ENCODE measurements around the gene ARSD.
"Not testable (repeated sequence)": the region's sequence is repeated elsewhere in the genome, so short reads cannot be mapped to it uniquely, and the experiment has no call there.

The ARSD gene

DNA sequence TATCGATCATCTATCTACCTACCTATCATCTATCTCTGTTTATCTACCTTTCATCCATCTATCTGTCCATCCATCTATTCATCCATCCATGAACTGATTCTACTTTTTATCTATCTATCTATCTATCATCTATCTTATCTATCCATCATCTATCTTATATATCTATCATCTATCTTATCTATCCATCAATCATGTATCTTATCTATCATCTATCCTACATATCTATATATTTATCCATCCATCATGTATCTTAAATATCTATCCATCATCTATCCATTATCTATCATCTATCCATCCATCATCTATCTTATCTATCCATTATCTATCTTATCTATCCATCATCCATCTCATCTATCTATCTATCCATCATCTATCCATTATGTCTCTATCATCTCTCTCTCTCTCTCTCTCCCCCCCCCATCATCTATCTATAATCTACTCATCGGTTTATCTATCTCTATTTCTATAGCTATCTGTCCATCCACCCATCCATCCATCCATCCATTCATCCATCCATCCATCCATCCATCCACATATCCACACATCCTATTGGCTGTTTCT lies 20.9 kb downstream of the ARSD start:
- Histone ChIP-seq H3K4me1 (ENCODE audit: control insufficient read depth, insufficient read depth, low read length) (peaks cover 11% of the 10 kb centered on the region), H3K9me3 (ENCODE audit: control insufficient read depth, insufficient read depth, low read depth, low read length) (peaks cover 16% of the 10 kb centered on the region), H3K36me3 (ENCODE audit: control insufficient read depth, insufficient read depth, low read length) (peaks cover 4% of the 10 kb centered on the region; the same call in 1 of the 2 replicates), H3K9ac (ENCODE audit: low read length) (no peak overlapping the region), H3K4me3 (ENCODE audit: low read depth, low read length) (no peak overlapping the region), H3K27me3 (ENCODE audit: control insufficient read depth, insufficient read depth, low read length) (no peaks in the 10 kb centered on the region; the same call in 1 of the 2 replicates), H3K27ac (ENCODE audit: low read depth, low read length) (no peak overlapping the region)

DNA sequence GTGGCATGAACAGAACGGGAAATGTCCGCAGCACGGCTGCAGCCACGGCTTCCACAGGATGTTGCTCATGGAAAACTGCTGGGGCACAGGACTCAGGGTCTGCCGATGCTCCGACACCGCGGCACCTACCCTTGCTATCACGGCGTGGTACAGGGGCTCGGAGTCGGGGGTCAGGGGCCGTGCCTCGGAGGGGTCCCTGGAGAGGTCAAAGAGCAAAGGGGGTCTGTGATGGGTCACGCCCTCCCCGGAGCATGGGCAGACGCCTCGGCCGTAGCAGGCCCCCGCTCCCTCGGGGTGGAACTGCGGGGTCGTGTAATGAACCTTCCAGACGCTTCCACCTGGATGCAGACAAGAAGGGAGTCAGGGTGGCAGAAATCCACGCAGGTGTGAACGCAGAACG lies 21.8 kb downstream of the ARSD start:
- Histone ChIP-seq H3K4me3 (ENCODE audit: low read depth, low read length) (no peak overlapping the region), H3K9me3 (ENCODE audit: control insufficient read depth, insufficient read depth, low read depth, low read length) (peaks cover 25% of the 10 kb centered on the region), H3K9ac (ENCODE audit: low read length) (no peak overlapping the region), H3K27ac (ENCODE audit: low read depth, low read length) (no peak overlapping the region), H3K4me1 (ENCODE audit: control insufficient read depth, insufficient read depth, low read length) (peaks cover 2% of the 10 kb centered on the region; the same call in 1 of the 2 replicates), H3K36me3 (ENCODE audit: control insufficient read depth, insufficient read depth, low read length) (peaks cover 6% of the 10 kb centered on the region; the same call in 1 of the 2 replicates), H3K27me3 (ENCODE audit: control insufficient read depth, insufficient read depth, low read length) (no peaks in the 10 kb centered on the region; the same call in 1 of the 2 replicates)

DNA sequence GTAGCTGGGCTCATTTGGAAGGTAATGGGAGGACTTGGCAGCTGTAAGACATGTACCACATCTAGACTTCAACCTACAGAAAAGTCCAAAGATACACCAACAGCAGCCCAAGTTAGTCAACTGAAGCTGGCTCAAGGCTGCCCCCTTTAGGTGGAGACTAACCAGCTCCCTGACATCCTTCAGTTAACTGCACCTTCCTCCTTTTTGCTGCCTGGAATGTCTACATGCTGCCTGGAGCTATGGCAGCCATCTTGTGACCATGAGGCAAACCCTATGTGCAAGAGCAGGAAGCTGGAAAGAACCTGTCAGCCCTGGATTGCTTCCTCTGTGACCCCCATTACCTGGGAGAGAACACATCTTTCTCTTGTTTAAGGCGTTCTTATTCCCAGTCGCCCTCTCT lies 25.8 kb downstream of the ARSD start:
- Histone ChIP-seq H3K27ac (ENCODE audit: low read depth, low read length) (no peak overlapping the region), H3K36me3 (ENCODE audit: control insufficient read depth, insufficient read depth, low read length) (peaks cover 10% of the 10 kb centered on the region; the same call in 1 of the 2 replicates), H3K9me3 (ENCODE audit: control insufficient read depth, insufficient read depth, low read depth, low read length) (peaks cover 30% of the 10 kb centered on the region), H3K9ac (ENCODE audit: low read length) (no peak overlapping the region), H3K4me1 (ENCODE audit: control insufficient read depth, insufficient read depth, low read length) (peaks cover 8% of the 10 kb centered on the region), H3K27me3 (ENCODE audit: control insufficient read depth, insufficient read depth, low read length) (no peaks in the 10 kb centered on the region; the same call in 1 of the 2 replicates), H3K4me3 (ENCODE audit: low read depth, low read length) (no peak overlapping the region)

DNA sequence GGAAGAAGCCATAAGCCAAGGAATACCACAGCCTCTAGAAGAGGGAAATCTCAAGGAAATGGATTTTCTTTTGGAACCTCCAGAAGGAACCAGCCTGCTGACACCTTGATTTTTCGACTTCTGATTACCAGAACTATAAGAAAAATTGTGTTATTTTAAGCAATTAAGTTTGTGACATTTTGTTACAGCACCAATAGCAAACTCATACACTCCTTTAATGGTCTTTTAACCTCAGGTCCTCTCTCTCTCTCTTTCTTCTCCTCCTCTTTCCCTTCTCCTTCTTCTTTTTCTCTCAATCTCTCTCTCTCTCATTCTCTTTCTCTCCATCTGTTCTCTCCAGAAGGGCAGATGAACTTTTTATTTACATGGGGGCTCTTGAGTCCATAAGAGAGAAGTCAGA lies 26.3 kb downstream of the ARSD start:
- Histone ChIP-seq H3K9me3 (ENCODE audit: control insufficient read depth, insufficient read depth, low read depth, low read length) (peaks cover 30% of the 10 kb centered on the region), H3K4me3 (ENCODE audit: low read depth, low read length) (no peak overlapping the region), H3K36me3 (ENCODE audit: control insufficient read depth, insufficient read depth, low read length) (peaks cover 10% of the 10 kb centered on the region; the same call in 1 of the 2 replicates), H3K27me3 (ENCODE audit: control insufficient read depth, insufficient read depth, low read length) (no peaks in the 10 kb centered on the region; the same call in 1 of the 2 replicates), H3K4me1 (ENCODE audit: control insufficient read depth, insufficient read depth, low read length) (peaks cover 13% of the 10 kb centered on the region), H3K27ac (ENCODE audit: low read depth, low read length) (no peak overlapping the region), H3K9ac (ENCODE audit: low read length) (no peak overlapping the region)

DNA sequence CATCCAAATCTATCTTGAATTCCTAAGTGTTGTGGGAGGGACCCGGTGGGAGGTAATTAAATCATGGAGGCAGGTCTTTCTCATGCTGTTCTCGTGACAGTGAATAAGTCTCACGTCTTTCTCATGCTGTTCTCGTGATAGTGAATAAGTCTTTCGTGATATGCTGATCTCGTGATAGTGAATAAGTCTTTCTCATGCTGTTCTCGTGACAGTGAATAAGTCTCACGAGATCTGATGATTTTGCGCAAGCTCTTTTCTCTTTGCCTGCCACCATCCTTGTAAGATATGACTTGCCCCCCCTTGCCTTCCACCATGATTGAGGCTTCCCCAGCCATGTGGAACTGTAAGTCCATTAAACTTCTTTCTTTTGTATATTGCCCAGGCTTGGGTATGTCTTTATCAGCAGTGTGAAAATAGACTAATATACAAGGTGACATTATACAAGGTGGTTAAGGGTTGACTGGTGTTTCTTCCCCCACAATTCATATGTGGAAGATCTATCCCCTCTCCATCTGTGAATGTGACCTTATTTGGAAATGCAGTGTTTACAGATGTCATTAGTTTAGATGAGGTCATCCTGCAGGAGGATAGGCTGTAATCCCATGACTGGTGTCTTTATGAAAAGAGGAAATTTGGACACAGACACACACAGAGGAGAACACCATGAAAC lies 27.6 kb downstream of the ARSD start:
- Histone ChIP-seq H3K9me3 (ENCODE audit: control insufficient read depth, insufficient read depth, low read depth, low read length) (peaks cover 30% of the 10 kb centered on the region), H3K36me3 (ENCODE audit: control insufficient read depth, insufficient read depth, low read length) (peaks cover 10% of the 10 kb centered on the region; the same call in 1 of the 2 replicates), H3K4me1 (ENCODE audit: control insufficient read depth, insufficient read depth, low read length) (peaks cover 20% of the 10 kb centered on the region), H3K4me3 (ENCODE audit: low read depth, low read length) (no peak overlapping the region), H3K27me3 (ENCODE audit: control insufficient read depth, insufficient read depth, low read length) (no peaks in the 10 kb centered on the region), H3K27ac (ENCODE audit: low read depth, low read length) (no peak overlapping the region), H3K9ac (ENCODE audit: low read length) (no peak overlapping the region)

DNA sequence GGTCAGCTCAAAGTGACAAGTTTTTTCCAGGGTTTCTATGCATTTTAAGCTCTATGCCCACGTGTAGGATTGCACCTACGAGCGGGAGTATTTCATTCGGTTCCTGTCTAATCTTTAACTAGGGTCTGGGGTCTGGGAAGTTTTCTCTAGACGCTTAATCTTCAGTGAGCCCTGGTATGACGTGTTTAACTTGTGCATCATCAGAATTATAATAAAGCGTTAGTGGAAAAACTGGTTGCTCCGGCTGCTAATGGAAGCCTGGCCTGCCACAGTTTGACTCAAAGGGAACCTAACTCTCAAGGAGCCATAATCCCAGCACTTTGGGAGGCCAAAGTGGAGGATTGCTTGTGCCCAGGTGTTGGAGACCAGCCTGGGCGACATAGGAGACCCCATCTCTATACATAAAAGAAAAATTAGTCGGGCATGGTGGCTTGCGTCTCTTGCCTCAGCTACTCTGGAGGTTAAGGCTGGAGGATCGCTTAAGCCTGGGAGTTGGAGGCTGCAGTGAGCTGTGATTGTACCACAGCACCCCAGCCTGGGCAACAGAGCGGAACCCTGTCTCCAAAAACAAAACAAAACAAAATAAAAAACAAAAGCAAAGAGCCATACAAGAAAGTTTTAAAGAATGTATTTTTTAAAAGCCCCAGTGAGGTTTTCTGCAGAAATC lies 30.2 kb downstream of the ARSD start:
- H3K27ac ChIP-seq (ENCODE audit: low read depth, low read length) = peak overlapping the region; percentile 56
- peaks cover 10% of the 10 kb centered on the region; the same call in 1 of the 2 replicates for H3K36me3 ChIP-seq (ENCODE audit: control insufficient read depth, insufficient read depth, low read length)
- H3K4me1 ChIP-seq (ENCODE audit: control insufficient read depth, insufficient read depth, low read length) = peaks cover 29% of the 10 kb centered on the region
- H3K9ac ChIP-seq (ENCODE audit: low read length) = peak overlapping the region; percentile 72
- H3K27me3 ChIP-seq (ENCODE audit: control insufficient read depth, insufficient read depth, low read length) = no peaks in the 10 kb centered on the region
- no peak overlapping the region; the same call in 1 of the 2 replicates for H3K4me3 ChIP-seq (ENCODE audit: low read depth, low read length)
- H3K9me3 ChIP-seq (ENCODE audit: control insufficient read depth, insufficient read depth, low read depth, low read length) = peaks cover 21% of the 10 kb centered on the region

DNA sequence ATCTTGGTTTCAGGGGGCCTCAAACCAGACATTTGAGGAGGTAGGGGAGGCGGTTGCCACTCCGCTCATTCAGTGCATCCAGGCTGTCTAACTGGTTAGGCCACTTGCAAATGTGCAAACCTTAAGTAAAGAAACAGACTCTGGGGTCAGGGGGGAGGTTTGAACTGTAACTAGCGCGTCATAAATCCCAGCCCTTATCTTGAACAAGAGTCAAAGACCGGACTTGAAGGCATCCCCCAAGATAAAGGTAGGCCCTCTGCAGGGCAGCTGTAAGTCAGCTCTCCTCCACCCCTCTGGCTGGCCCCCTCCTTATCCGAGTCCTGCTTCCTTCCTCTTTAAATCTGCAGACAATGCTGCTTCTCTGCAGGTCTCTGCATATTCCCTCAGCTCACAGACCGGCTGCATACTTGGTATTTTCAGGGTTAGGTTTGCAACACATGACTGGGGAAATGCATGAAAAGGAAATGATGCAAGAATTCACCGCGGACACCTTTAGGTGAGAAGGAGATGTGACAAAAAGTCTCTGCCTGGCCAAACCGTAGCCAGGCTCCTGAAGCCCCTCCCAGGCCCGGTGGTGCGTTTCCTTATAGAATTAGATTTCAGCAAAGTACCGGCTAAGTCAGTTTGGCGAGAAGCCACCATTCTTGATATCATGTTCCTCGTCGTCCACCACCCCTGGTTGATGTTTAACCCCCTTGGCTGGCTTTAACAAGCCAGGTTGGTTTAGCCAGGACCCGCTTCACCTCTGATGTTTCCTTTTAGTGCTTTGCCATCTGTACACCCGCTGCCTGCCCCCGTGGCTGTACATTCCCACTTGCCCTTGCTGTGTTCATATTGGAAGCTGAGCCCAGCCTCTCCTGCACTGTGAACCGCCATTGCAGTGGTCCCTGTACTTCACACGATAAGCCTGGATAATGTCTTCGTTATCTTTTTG lies 31.2 kb downstream of the ARSD start:
- H3K4me1 ChIP-seq (ENCODE audit: control insufficient read depth, insufficient read depth, low read length) = peaks cover 29% of the 10 kb centered on the region
- H3K27ac ChIP-seq (ENCODE audit: low read depth, low read length) = peak overlapping the region; percentile 56
- H3K36me3 ChIP-seq (ENCODE audit: control insufficient read depth, insufficient read depth, low read length); H3K27me3 ChIP-seq (ENCODE audit: control insufficient read depth, insufficient read depth, low read length): not testable (repeated sequence)
- H3K9me3 ChIP-seq (ENCODE audit: control insufficient read depth, insufficient read depth, low read depth, low read length) = peaks cover 12% of the 10 kb centered on the region
- H3K9ac ChIP-seq (ENCODE audit: low read length) = peak overlapping the region; percentile 72
- H3K4me3 ChIP-seq (ENCODE audit: low read depth, low read length) = peak overlapping the region; percentile 12

DNA sequence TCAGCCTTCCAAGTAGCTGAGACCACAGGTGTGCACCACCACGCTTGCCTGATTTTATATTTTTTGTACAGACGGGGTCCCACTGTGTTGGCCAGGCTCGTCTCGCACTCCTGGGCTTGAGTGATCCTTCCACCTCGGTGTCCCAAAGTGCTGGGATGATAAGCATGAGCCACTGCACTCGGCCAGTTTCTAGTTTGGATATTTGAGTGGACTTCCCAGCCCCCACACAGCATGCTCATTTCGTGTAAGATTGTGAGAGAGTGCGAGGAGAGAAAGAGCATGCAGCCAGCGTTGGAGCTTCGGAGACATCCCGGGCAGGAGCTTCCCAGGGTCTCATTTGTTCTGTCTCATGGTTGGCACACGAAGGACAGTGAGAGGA lies 31.8 kb downstream of the ARSD start:
- H3K27me3 ChIP-seq (ENCODE audit: control insufficient read depth, insufficient read depth, low read length) = no peaks in the 10 kb centered on the region
- peaks cover 4% of the 10 kb centered on the region; the same call in 1 of the 2 replicates for H3K36me3 ChIP-seq (ENCODE audit: control insufficient read depth, insufficient read depth, low read length)
- no peak overlapping the region for H3K4me3 ChIP-seq (ENCODE audit: low read depth, low read length)
- H3K9ac ChIP-seq (ENCODE audit: low read length) = peak overlapping the region; percentile 72
- peaks cover 5% of the 10 kb centered on the region; the same call in 1 of the 2 replicates for H3K9me3 ChIP-seq (ENCODE audit: control insufficient read depth, insufficient read depth, low read depth, low read length)
- H3K27ac ChIP-seq (ENCODE audit: low read depth, low read length) = peak overlapping the region; percentile 56; the same call in 1 of the 2 replicates
- peaks cover 33% of the 10 kb centered on the region for H3K4me1 ChIP-seq (ENCODE audit: control insufficient read depth, insufficient read depth, low read length)

DNA sequence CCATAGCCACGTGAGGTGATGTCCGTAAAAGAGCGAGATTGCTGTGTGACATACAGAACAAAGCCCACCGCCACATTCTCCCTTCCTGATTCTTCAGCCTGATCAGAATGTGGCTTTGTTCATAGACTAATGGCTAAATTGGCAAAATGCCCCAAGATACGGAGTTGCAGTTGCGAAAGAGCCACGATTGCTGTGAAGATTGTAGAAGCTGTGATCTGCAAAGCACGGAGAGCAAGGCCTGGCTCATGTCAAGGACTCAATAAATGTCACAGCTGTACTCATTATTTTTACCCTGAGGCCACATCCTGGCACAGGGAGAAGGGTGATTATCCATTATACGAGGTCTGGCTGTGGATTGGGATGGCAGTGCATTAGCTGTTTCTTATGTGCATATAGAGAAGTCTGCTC lies 34.2 kb downstream of the ARSD start:
- H3K27me3 ChIP-seq (ENCODE audit: control insufficient read depth, insufficient read depth, low read length) = no peaks in the 10 kb centered on the region
- H3K27ac ChIP-seq (ENCODE audit: low read depth, low read length) = no peak overlapping the region; the same call in 1 of the 2 replicates
- H3K4me1 ChIP-seq (ENCODE audit: control insufficient read depth, insufficient read depth, low read length) = peaks cover 49% of the 10 kb centered on the region
- no peaks in the 10 kb centered on the region for H3K9me3 ChIP-seq (ENCODE audit: control insufficient read depth, insufficient read depth, low read depth, low read length)
- no peaks in the 10 kb centered on the region for H3K36me3 ChIP-seq (ENCODE audit: control insufficient read depth, insufficient read depth, low read length)
- peak overlapping the region; percentile 45 for H3K9ac ChIP-seq (ENCODE audit: low read length)
- no peak overlapping the region for H3K4me3 ChIP-seq (ENCODE audit: low read depth, low read length)

DNA sequence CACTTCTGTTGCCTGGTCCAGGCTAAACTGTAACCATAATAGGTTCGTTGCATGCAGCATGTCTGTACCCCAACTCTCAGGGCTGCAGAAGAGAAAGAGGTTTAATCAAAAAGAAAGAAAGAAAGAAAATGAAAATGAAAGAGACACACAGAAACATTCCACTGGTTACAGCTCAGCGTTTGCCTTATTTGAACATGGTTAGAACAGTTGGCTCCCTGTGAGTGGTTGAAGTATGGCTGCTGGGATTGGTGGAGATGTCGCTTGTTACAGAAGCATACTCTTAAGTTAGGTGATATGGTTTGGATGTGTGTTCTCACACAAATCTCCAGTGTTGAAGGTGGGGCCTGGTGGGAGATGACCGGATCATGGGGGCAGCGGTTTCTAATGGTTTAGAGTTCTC lies 36.3 kb downstream of the ARSD start:
- Histone ChIP-seq H3K4me3 (ENCODE audit: low read depth, low read length) (no peak overlapping the region), H3K27me3 (ENCODE audit: control insufficient read depth, insufficient read depth, low read length) (no peaks in the 10 kb centered on the region), H3K9ac (ENCODE audit: low read length) (no peak overlapping the region), H3K4me1 (ENCODE audit: control insufficient read depth, insufficient read depth, low read length) (peaks cover 47% of the 10 kb centered on the region), H3K27ac (ENCODE audit: low read depth, low read length) (no peak overlapping the region), H3K9me3 (ENCODE audit: control insufficient read depth, insufficient read depth, low read depth, low read length) (no peaks in the 10 kb centered on the region), H3K36me3 (ENCODE audit: control insufficient read depth, insufficient read depth, low read length) (no peaks in the 10 kb centered on the region)

Measured in HUES6 (cell line).